HG03520 (cell line): ENCODE data around the gene TMEM208.

Source experiments
- ATAC-seq: cut with Tn5 transposase; IDR thresholded peaks from one replicate; pipeline ENCODE4 v1.9.1; 2021; ENCODE audit warnings: mild to moderate bottlenecking, moderate library complexity; ENCODE audit not compliant: unreplicated experiment

The TMEM208 gene

DNA sequence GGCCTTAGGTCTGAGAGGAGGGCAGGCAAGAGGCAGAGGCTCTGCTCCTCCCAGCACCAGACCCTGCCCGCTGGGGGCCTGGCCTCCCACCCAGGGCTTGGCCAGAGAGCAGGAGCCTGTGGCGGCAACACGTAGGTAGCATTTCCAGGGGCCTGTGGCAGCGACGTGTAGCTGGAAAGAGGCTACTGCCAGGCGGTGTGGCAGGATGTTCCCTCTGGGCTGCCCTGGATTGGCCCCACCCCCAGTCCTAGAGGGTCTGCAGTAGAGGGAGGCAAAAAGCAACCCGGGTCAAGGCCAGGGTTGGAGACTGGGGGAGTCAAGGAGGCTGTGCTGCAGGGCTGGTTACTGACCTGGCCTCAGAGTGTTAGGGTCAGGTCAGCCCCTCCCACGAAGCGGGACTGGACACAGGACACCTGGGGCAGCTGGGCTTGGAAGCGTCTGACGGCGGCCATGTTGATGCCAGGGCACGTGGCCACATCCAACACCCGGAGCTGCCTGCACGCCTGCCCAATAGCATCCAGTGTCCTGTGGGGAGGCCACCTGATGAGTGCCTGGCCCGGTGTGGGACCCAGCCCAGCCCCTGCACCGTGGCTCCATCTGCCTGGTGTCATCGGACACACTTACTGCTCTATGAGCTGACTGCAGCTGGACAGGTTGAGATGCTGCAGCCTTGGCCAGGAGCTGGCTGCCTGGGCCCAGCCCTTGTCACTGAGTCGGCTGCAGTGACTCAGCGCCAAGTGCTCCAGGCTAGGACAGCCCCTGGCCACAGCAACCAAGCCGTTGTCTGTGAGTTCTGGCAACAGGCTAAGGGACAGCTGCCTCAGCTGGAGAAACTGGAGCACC, 19.5 kb upstream of the TMEM208 start:
- no peak for ATAC-seq

DNA sequence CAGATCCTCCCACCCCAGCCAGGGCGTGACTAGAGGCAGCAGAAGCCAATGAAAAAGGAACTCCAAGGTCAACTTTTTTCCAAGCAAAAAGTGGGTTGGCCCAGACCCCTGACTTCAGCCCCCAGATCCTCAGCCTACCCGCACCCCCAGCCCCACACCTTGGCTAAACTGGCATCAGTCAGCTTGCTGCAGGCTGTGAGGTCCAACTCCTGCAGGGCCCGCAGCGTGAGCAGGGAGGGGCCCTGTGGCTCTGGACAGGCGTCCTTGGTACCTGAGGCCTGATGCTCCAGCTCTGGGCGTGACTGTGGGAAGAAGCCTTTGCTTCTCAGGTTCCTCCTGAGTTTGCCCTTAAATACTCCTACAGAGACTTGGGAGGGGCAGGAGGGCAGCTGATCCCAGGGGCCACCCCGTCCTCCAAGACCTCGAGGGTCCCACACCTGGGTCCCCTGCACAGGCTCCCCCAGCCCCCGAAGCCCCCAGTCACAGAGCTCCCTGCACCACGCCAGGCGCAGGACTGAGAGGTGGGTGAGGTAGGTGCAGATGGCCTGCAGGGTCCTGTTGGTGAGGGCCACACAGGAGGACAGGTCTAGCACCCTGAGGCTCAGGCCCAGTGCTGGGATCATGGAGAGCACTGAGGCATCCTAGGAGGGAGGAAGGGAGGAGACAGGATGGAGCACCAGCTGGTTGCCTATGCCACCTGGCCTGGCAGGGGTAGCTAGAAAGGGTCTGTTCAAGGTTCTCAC, 18.6 kb upstream of the TMEM208 start:
- ATAC-seq: no peak

DNA sequence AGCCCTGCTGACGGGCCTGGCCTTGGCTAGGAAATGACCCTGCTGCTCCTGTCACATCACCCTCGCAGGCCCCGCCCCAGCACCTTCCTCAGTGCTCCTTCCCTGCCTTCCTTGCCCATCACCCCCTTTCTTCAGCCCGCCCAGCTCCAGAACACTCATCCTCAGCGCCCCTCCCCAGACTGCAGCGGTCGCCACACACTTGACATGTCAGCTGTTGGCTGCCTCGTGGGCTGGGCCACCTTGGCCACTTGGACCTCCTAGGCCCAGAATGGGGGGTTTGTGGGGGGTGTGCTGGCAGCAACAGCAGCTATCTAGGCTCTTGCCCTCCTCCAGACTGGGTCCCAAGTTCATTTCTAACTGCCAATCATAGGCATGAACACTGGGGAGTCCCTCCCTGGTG, 17.4 kb upstream of the TMEM208 start:
- ATAC-seq: no peak

DNA sequence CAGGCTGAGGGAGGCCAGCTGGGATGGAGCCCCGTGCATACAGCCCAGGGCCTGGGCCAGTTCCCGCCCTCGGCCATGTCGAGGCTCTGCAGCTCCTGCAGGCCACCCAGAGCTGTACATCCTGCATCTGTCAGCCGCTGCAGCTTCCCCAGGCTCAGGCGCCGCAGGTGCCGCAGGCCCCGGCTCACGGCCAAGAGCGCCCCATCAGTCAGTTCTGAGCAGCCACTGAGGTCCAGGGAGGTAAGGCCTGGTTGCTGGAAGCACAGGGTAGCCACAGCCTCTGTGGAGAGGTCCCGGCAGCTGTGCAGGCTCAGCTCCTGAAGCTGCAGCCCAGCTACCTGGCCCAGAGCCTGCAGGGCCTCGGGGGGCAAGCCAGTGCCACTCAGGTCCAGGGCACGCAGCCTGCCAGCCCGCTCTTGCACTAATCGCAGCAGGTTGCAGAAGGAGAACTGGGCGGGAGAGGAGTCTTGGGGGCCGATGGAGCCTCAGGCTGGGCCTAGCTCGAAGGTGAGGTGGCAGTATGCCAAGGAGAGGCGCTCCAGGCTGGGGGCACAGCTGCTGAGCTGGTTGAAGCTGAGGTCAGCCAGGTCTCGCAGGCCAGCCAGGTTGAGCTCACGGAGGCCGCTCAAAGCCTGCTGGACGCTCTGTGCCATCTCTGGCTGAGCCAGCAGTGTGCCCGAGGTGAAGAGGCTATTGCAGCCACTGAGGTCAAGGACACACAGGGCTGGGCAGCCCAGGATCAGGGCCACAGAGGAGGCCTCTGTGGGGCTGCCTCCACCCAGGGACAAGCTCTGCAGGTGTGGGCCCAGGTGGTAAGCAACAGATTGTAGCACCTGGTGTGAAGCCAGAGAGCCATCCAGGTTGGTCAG, 16.6 kb upstream of the TMEM208 start:
- ATAC-seq: no peak

DNA sequence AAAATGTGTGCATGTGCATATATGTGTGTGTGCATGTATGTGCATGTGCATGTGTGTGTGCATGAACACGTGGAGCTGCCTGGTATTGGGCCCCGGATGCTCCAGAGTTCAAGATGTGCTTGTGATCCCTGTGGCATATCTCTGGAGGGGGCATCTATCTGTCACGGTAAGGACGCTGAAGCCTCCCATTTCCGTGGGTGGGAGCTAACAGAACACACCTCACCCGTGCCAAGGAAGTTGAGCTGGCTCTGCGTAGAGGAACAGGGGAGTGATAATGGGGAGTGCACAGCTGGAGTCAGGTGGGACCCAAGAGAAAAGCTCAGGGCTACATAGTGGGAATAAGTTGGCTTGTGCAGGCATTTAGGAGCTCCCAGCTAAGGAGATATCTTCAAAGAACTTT, 15.3 kb upstream of the TMEM208 start:
- ATAC-seq: no peak

DNA sequence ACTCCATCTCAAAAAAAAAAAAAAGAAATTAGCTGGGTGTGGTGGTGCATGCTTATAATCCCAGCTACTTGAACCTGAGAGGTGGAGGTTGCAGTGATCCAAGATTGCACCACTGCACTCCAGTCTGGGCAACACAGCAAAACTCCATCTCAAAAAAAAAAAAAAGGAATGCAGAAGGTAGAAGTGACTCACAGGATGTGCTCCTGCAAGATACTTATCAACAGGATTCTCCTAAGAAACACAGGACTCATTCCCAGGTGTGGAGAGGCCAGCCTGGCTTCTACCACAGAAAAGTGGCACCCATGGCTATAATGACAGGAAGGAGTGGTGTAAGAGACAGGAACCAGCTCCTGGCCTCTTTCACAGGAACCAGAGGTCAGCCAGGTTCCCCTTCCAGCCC, 14.2 kb upstream of the TMEM208 start:
- ATAC-seq: no peak

DNA sequence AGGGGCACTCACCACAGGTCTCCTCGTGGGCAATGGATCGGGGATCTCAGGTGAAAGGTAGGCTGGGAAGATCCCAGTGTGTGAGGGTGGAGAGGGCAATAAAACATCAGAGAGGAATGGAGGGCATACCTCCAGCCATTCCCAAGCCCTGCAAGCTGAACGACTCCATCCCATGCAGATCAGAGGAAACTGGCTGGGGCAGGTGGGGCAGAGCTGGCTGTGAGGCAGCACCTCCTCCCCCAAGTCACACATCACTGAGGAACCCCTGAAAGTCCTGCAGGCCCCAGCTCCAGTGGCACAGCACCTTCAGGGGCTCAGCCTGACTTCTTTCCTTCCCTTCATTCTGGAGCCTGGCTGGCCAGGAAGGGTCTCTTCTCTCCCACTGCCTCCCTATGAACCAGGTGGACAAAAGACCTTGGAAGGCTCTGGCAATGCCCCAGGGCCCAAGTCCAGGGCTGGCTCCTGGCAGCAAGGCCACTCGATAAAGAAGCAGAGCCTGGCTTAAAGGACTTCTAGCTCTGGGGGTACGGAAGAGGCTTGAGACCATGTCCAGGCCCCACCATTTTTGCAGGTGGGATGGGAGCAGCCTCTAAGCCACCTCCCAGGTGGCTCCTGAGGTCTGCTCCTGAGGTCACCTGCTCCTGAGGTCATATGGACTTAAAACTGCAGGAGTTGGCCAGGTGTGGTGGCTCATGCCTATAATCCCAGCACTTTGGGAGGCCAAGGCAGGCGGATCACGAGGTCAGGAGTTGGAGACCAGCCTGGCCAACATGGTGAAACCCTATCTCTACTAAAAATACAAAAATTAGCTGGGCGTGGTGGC, 13.5 kb upstream of the TMEM208 start:
- no peak for ATAC-seq

DNA sequence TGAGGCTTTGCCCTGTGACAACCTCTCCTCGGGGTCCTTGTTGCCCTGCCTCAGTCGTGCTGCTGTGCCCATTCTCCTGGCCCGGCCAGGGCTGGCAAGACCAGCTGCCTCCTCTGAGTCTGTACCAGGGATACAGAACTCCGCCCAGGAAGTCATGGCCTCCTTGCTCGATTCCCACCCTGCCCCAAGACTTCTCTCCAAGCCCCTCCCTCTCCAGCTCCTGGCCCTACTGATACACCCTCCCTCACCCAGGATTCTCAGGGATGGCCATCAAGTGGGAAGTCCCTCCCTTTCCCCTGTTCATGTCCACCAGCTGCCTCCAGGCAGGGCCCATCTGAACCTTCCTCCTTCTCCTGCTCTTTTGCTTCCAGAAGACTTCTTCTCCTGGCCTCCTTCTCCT, 11.2 kb upstream of the TMEM208 start:
- ATAC-seq: no peak

DNA sequence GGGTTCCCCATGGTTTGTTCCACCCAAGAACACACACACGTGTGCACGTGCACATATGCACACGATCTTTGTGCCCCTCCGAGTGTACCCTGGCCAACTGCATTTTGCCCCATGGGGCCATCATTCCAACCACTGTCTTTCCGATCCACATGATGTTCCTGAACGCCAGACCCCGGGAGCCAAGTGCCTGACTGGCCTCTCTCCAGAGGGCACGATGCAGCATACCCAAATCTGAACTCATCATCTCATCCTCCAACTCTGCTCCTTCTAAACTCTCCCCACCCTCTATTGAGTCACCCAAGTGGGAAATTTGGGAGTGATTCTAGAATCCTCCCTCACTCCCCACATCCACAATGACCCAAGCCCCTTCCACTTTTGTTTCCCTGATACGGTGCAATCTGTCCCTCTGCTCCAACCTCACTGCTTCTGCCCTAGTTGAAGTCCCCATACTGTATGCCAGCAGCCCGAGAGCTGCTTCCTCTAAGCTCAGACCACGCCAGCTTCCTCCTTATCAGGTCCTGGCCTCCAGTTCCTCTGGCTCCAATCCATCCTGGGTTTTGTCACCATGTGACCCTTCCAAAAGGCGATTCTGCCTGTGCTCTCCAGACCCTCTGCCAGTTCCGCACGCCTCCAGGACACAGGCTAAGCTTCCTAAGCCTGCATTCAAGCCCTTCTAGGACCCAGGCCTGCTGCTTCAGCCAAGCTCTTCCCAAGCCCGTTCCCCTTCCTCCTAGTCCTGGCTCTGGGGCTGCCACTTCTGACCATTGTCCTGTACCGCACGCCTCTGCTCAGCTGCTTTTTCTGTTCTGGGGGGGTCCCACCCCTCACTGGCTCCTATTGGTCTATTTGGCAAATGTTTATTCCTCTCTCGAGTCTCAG, 10.1 kb upstream of the TMEM208 start:
- no peak for ATAC-seq

DNA sequence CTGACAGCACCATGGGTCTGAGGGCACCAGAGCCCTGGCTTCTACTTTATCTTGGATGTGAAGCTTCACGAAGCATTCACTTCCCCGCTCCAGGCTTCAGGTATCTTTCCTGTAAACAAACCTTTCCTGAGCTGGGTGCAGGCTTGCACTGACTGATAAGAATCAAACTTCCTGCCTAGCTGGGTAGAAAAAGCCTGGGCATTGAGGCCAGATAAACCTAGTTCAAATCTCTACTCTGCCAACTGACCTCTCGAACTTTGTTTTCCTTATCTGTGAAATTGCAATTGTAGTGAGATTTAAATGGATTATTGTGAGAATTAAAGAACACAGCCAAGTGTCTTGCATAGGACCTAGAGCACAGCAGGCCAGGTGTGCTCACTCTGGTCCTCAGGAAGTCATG, 2.9 kb upstream of the TMEM208 start:
- no peak for ATAC-seq

DNA sequence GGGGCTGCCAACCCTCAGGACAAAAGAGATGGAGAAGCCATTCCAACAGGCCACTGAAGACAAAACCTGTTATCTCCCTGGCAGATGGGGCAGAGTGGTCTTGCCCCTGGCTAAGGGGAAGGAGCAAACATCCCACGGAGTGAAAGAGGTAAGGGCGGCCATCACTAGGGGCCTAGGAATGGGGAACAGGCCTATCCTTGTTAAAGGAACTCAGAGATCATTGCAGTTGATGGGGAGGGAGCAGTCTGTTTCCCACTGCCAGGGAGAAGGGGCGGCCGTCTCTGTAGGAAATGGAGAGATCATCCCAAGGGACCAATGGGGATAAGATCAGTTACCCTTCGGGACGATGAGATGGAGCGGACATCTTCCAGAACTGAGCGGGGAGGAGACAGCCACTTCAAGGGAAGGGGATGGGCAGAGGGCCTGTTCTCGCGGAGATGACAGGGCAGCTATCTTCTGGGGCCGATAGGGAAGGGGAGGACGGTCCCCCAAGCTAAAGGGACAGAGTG, 581 bp upstream of the TMEM208 start:
- ATAC-seq: no peak

DNA sequence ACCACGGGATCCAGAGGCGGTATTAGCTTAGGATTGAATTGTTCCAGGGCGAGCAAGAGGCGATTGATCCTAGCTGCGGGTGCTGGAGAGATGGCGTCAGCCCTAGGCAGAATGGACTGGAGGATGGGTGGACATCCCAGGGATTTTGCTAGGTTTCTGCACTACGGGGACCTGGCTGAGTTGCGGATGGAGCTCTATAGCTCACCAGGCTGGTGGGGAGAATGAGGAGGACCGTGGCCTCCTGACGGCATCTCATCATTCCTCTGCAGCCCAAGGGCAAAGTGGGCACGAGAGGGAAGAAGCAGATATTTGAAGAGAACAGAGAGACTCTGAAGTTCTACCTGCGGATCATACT, 614 bp downstream of the TMEM208 start:
- no peak for ATAC-seq

DNA sequence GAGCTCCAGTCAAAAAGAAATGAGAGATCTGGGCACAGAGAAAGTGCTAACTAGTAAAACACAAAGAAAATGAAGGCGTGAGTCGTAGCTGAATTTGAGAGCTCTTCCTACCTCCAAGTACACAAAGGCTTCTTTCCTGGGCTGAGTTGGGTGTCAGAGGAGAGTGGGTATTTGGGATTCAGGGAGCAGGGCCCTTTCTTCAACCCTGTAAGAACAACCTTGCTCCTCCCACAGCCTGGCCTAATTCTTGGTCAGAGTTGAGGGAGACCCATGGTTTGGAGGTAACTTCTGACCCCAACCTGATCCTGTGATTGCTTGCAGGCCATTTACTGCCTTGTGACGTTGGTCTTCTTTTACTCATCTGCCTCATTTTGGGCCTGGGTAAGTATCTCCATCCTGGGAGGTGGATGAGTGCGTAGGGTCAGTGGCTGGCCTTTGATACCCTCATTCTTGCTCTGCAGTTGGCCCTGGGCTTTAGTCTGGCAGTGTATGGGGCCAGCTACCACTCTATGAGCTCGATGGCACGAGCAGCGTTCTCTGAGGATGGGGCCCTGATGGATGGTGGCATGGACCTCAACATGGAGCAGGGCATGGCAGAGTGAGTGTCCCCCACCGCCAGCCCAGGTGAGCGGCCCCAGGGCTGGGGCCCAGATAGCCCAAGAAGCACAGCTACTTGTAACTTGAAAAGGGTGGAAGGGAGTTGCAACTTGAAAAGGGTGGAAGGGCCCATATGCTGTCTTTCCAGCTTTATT, 1.3 kb downstream of the TMEM208 start:
- no peak for ATAC-seq

DNA sequence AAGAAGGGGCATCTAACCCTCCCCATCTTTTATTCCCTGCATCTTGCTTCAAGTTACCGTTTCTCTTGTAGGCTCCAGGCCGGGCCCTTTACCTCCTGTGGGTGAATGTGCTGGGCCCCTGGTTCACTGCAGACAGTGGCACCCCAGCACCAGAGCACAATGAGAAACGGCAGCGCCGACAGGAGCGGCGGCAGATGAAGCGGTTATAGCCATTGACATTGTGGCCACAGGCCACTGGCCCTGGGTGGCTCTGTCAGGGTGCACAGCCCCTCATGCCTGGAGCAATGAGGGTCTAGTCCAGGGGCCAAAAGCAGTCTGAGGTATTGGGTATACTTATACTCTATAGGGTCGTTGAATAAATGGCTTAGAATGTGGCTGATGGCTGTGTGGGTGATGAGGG, 2.0 kb downstream of the TMEM208 start:
- no peak for ATAC-seq

DNA sequence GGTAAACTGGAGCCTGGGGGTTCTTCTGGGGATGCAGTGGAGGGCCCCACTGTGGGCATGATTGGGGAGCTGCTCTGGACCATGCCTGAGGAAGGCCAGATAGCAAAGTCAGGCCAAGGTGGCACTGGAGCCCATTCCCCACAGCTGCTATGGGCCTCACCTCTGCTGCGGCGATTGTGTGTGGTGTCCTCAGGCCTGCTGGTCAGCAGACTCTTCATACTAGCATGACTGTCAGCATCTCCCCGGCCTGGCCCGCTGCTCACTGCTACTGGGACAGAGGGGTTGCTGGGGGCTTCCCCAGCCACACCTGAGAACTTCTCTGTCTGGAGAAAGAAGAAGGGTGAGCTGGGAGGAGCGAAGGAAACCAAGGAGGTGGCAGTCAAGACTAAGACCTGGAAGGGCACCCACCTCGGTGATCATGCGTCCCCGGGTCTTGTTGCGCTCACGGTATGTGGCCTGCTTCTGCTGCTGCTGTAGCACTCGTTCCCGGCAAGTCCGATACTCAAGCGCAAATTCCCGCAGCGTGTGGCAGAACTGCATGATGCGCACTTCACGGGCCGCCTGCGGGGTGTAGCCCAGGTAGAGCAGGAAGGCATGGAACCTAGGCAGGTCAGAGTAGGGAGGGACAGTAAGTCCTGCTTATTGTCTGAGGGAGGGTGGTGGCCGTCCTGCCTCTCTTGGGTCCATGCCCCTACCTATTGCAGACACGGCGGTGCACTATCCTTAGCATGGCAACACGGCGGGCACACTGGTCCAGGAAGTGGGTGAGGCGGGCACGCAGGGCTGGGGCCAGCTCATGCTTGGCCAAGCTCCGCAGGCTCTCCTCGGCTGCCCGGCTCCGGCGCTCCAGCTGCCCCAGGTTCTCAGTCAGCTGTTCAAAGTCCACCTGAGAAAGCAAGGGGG, 3.2 kb downstream of the TMEM208 start:
- ATAC-seq: no peak

DNA sequence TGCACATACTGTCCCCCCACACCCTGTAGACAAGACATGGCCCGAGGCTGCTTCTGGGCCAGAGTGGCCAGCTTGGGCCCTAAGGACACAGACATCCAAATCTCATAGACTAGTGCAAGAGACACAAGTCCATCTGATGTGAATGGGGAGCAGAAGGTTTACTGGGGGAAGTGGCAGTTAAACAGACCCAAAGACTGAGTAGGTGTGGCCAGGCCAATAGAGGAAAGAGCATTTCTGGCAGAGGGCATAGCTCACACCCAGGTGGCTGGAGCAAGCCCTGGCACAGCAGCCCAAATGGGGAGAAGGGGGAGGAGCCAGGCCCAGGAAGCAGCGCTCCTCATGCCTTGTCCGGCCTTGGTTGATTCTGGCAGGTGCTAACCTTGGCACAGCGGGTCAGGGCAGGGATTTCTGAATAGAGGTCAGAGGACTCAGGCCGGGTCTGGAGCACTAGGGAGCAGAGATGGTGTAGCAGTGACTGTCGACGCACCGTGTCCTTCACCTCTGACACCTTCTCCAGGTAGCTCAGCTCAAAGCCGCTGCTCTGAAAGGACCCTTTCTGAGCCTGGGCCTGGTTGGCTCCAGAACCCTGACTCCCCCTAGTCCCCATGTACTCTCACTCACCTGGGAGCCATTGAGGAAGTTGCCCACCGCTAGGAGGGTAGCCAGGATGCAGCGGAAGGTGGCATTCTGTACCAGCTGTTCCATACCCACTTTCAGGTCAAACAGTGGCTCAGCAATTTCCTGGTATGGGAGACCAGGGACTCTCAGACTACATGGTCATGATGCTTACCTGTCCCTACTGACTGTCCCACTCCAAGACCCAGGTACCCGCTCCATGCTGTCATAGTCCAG, 4.1 kb downstream of the TMEM208 start:
- ATAC-seq: no peak

DNA sequence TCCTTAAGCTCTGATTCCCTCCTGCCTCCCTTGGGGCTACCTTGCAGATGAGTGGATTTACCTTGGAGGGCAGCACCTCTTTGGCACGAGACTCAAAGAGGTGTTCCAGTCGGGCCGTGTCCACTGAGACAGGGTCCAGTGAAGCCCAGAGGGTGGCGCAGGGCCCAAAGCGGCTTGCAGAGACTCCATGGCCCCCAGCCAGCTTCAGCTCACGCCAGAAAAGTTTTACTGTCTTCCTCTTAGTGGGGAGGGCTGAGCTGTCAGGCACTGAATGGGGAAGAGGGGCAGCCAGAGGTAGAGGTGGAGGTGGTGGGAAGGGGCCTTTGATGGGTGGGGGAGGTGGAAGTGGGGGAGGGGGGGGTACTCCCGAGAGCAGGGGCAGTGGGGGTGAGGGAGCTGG, 6.7 kb downstream of the TMEM208 start:
- ATAC-seq: no peak
